Keratinocyte (primary cell): ENCODE data around the gene PRKCE. TPM values are rescaled to one million over a fixed set of nuclear protein-coding genes. Genes with fewer than 3 reads are reported as not detected.

Source experiments
- DNase-seq: peaks from one replicate; pipeline ENCODE4 v3.0.0-alpha.2; 2011; ENCODE audit warnings: low read depth, missing footprints, low spot score
- FAIRE-seq: peaks from 2 replicates; lab custom pipeline; 2011; peaks lifted over from hg19 to GRCh38; lab: Jason Lieb, UNC
- H2AFZ ChIP-seq: 2 replicates; pipeline ENCODE4 v1.6.0; 2012; ENCODE audit warnings: low read length, control low read depth, inconsistent platforms; ENCODE audit not compliant: control insufficient read depth
- H3K27ac ChIP-seq: 2 replicates; pipeline ENCODE4 v1.5.1; 2011; ENCODE audit warnings: low read length; ENCODE audit not compliant: control insufficient read depth, insufficient read depth
- H3K27me3 ChIP-seq: 3 replicates; pipeline ENCODE4 v1.6.0; 2011; ENCODE audit warnings: low read length; ENCODE audit not compliant: control insufficient read depth, insufficient read depth; ENCODE audit errors: extremely low read depth
- H3K36me3 ChIP-seq, 2 experiments: 2 replicates in 1 of 2; 3 replicates in 1 of 2; pipeline ENCODE4 v1.5.1; 2011; ENCODE audit warnings: low read length in 2 of 2, mild to moderate bottlenecking in 1 of 2; ENCODE audit not compliant: control insufficient read depth in 2 of 2, insufficient read depth in 2 of 2; ENCODE audit errors: extremely low read depth in 1 of 2
- H3K4me1 ChIP-seq: 3 replicates; pipeline ENCODE4 v1.5.1; 2011; ENCODE audit warnings: low read length; ENCODE audit not compliant: control insufficient read depth, insufficient read depth; ENCODE audit errors: extremely low read depth
- H3K4me2 ChIP-seq: 3 replicates; pipeline ENCODE4 v1.6.0; 2011; ENCODE audit warnings: low read depth, low read length; ENCODE audit not compliant: control insufficient read depth, insufficient read depth; ENCODE audit errors: extremely low read depth
- H3K4me3 ChIP-seq, 3 experiments: fragments of 200-600 bp in 1 of 3; sonication (generic) in 1 of 3; 2 replicates in 2 of 3; 3 replicates in 1 of 3; pipeline ENCODE4 v1.5.1; 2011 to 2016; ENCODE audit warnings: low read length in 3 of 3, mild to moderate bottlenecking in 3 of 3, control low read depth in 2 of 3, inconsistent platforms in 1 of 3, low read depth in 1 of 3, mixed read lengths in 1 of 3, mixed run types in 1 of 3, moderate library complexity in 1 of 3; ENCODE audit not compliant: control insufficient read depth in 2 of 3, insufficient read depth in 2 of 3; ENCODE audit errors: extremely low read depth in 1 of 3
- H3K79me2 ChIP-seq: 2 replicates; pipeline ENCODE4 v1.6.0; 2012; ENCODE audit warnings: low read length; ENCODE audit not compliant: control insufficient read depth, insufficient read depth
- H3K9ac ChIP-seq: 3 replicates; pipeline ENCODE4 v1.6.0; 2011; ENCODE audit warnings: low read length; ENCODE audit not compliant: control insufficient read depth, insufficient read depth; ENCODE audit errors: extremely low read depth
- H3K9me1 ChIP-seq: 3 replicates; pipeline ENCODE4 v1.6.0; 2011; ENCODE audit warnings: low read length; ENCODE audit not compliant: control insufficient read depth, insufficient read depth; ENCODE audit errors: extremely low read depth
- H3K9me3 ChIP-seq: 2 replicates; pipeline ENCODE4 v1.5.1; 2012; ENCODE audit warnings: low read depth, low read length; ENCODE audit not compliant: control insufficient read depth
- H4K20me1 ChIP-seq: 3 replicates; pipeline ENCODE4 v1.6.0; 2011; ENCODE audit warnings: low read length; ENCODE audit not compliant: control insufficient read depth, insufficient read depth; ENCODE audit errors: extremely low read depth
- CTCF ChIP-seq, 3 experiments: IDR thresholded peaks in 1 of 3; conservative IDR thresholded peaks in 1 of 3; optimal IDR thresholded peaks in 1 of 3; 2 replicates in 2 of 3; 3 replicates in 1 of 3; pipeline versions ENCODE3 to v1.5.1; 2011; ENCODE audit warnings: low read length in 3 of 3, mild to moderate bottlenecking in 3 of 3, moderate library complexity in 2 of 3, control low read depth in 1 of 3, inconsistent platforms in 1 of 3; ENCODE audit not compliant: insufficient read depth in 2 of 3; ENCODE audit errors: extremely low read depth in 1 of 3
- EZH2 ChIP-seq: IDR thresholded peaks from one replicate; pipeline ENCODE4 v1.6.1; 2012; ENCODE audit warnings: inconsistent platforms, mild to moderate bottlenecking, low read length, moderate library complexity
- dilution Hi-C: fragments of 300-500 bp; cut with MboI; formaldehyde crosslinking; loops from one replicate; pipeline ENCODE4 v1.7.0; 2020; ENCODE audit warnings: low sequenced_read_pairs; ENCODE audit not compliant: extremely low pct_ligation_motif_present
- polyA plus RNA-seq, 5 experiments: library from polyadenylated mRNA; depleted of rRNA in 3 of 5; stranded (reverse) in 3 of 5; stranded (forward) in 1 of 5; unstranded in 1 of 5; fragments of >200 nt; gene quantifications; 1 replicate in 1 of 5; 2 replicates in 3 of 5; 3 replicates in 1 of 5; pipeline versions ENCODE4 v1.2.1 to v1.2.3, GENCODE V29; 2011 to 2012; ENCODE audit warnings: missing spikeins in 2 of 5, low read depth in 1 of 5, low replicate concordance in 1 of 5

PRKCE gene
- polyA plus RNA-seq, 1 donor (not counting 4 experiments of a cell fraction or from before 2014, with no cell fraction given): 2.0 TPM

- no peak overlapping the region for H3K27ac ChIP-seq
- no peak overlapping the region for H2AFZ ChIP-seq
- H3K36me3 ChIP-seq: peaks cover 0 to 2% of the 10 kb centered on the region in 2 experiments
- H3K4me3 ChIP-seq: no peak overlapping the region
- H4K20me1 ChIP-seq: no peaks in the 10 kb centered on the region
- no peaks in the 10 kb centered on the region for H3K79me2 ChIP-seq
- no peaks in the 10 kb centered on the region for H3K9me1 ChIP-seq
- H3K9ac ChIP-seq: no peak overlapping the region
- no peaks in the 10 kb centered on the region for H3K9me3 ChIP-seq
- no peaks in the 10 kb centered on the region for H3K27me3 ChIP-seq
- peaks cover 19% of the 10 kb centered on the region for H3K4me1 ChIP-seq
- DNase-seq (no peak), FAIRE-seq (no peak)
- no peak overlapping the region for H3K4me2 ChIP-seq
- TF ChIP-seq EZH2: no peak
- TF ChIP-seq CTCF (optimal IDR thresholded peaks at IDR 0.05 in 1 of 3, IDR thresholded peaks at IDR 0.05 in 1 of 3, conservative IDR thresholded peaks at IDR 0.05 in 1 of 3; ENCODE audit: extremely low read depth in 1 of 3, insufficient read depth in 2 of 3, low read length in 3 of 3): no peak
- dilution Hi-C loops: no loop called here
Measured at GRCh38 chr2:46009315-46009714, 357.8 kb downstream of the PRKCE start.

- Histone ChIP-seq H4K20me1 (no peaks in the 10 kb centered on the region), H3K36me3 (peaks cover 0 to 2% of the 10 kb centered on the region in 2 experiments), H3K79me2 (no peaks in the 10 kb centered on the region), H3K9me3 (no peaks in the 10 kb centered on the region), H3K4me3 (no peak overlapping the region), H3K9ac (no peak overlapping the region), H3K4me1 (peaks cover 19% of the 10 kb centered on the region), H3K27me3 (no peaks in the 10 kb centered on the region), H3K4me2 (no peak overlapping the region), H3K9me1 (no peaks in the 10 kb centered on the region), H3K27ac (no peak overlapping the region), H2AFZ (no peak overlapping the region)
- no peak for TF ChIP-seq EZH2
- TF ChIP-seq CTCF (optimal IDR thresholded peaks at IDR 0.05 in 1 of 3, IDR thresholded peaks at IDR 0.05 in 1 of 3, conservative IDR thresholded peaks at IDR 0.05 in 1 of 3; ENCODE audit: extremely low read depth in 1 of 3, insufficient read depth in 2 of 3, low read length in 3 of 3): no peak
- dilution Hi-C loops: no loop called here
- DNase-seq (no peak), FAIRE-seq (no peak)
Measured at GRCh38 chr2:46009772-46010171, 358.3 kb downstream of the PRKCE start.
